ENCODE data around the gene TCEA2. TPM values are rescaled to one million over a fixed set of nuclear protein-coding genes. Genes with fewer than 3 reads are reported as not detected.
A peak's percentile ranks its signal among the peaks of the same experiment; 100 is the strongest.

Gene TCEA2
- total and polyA plus RNA-seq, 2 of the 13 experiments (the other 11 are each of a cell fraction or from before 2014, with no cell fraction given), result 28.1 to 33.7 TPM

DNA sequence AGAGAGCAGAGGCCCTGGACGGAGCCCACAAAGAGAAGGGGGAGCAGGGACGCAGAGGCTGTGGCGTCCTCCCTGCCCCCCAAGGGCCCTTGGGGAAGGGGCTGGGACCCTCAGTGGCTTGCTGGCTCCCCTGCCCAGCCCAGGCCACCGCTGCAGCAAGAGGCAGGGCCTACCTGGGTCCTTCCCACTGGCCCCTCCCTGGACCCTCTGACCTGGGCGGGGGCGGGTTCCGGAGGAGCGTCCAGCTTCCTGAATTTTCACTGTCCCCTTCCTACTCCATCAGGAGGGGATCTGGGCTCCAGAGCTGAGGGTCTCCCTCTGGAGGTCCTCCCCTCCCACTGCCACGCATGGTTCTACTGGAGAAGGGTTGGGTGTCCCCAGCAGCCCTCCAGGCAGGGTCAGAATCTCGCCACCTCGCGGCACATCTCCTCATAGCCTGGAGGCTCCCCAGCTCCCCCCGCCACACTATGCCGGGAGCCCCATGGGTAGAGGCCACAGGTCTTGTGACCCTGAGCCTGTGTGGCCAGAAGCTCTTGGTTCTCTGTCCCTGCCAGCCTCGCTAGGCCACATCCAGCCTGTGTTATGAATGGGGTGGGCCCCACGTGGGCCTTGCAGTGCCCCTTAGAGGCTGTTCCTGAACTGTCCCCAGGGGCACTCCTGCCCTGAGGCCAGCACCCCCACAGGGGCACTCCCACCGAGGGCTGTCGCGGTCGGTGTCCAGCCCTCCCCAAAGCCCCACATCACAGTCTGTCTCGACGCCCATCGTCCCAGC lies 12.6 kb upstream of the TCEA2 start (continued):
- TF ChIP-seq RXRB (CRISPR knock-in tag; IDR thresholded peaks at IDR 0.05; ENCODE audit: borderline replicate concordance) (peak; percentile 50; the same call in 1 of the 2 replicates), THAP11 (CRISPR knock-in tag; IDR thresholded peaks at IDR 0.05) (peak; percentile 82; the same call in 1 of the 2 replicates), HNRNPK (IDR thresholded peaks at IDR 0.05; ENCODE audit: low read depth, low read length, poor library complexity, severe bottlenecking) (no peak), ZFP1 (CRISPR knock-in tag; IDR thresholded peaks at IDR 0.05) (no peak), YY1 (IDR thresholded peaks at IDR 0.05; ENCODE audit: insufficient read depth, insufficient replicate concordance, low read depth, low read length) (no peak), NR2C2 (CRISPR knock-in tag; IDR thresholded peaks at IDR 0.05; ENCODE audit: borderline replicate concordance) (peak; percentile 79), JARID2 (CRISPR knock-in tag; IDR thresholded peaks at IDR 0.05; ENCODE audit: insufficient replicate concordance) (no peak), BCL6 (CRISPR knock-in tag; IDR thresholded peaks at IDR 0.05) (no peak), ARHGAP35 (CRISPR knock-in tag; IDR thresholded peaks at IDR 0.05; ENCODE audit: borderline replicate concordance) (peak; percentile 79; the same call in 1 of the 2 replicates), BRD4 (CRISPR knock-in tag; IDR thresholded peaks at IDR 0.05) (peak; percentile 84), ZNF570 (CRISPR knock-in tag; IDR thresholded peaks at IDR 0.05; ENCODE audit: borderline replicate concordance) (no peak), ZSCAN20 (CRISPR knock-in tag; IDR thresholded peaks at IDR 0.05; ENCODE audit: borderline replicate concordance) (peak; percentile 88), RAD21 (CRISPR knock-in tag; IDR thresholded peaks at IDR 0.05) (no peak; the same call in none of the 2 replicates)
- TF ChIP-seq, protein P1, sequence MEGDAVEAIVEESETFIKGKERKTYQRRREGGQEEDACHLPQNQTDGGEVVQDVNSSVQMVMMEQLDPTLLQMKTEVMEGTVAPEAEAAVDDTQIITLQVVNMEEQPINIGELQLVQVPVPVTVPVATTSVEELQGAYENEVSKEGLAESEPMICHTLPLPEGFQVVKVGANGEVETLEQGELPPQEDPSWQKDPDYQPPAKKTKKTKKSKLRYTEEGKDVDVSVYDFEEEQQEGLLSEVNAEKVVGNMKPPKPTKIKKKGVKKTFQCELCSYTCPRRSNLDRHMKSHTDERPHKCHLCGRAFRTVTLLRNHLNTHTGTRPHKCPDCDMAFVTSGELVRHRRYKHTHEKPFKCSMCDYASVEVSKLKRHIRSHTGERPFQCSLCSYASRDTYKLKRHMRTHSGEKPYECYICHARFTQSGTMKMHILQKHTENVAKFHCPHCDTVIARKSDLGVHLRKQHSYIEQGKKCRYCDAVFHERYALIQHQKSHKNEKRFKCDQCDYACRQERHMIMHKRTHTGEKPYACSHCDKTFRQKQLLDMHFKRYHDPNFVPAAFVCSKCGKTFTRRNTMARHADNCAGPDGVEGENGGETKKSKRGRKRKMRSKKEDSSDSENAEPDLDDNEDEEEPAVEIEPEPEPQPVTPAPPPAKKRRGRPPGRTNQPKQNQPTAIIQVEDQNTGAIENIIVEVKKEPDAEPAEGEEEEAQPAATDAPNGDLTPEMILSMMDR (CRISPR knock-in tag; IDR thresholded peaks at IDR 0.05), result peak; percentile 83
- TF ChIP-seq, protein P2, sequence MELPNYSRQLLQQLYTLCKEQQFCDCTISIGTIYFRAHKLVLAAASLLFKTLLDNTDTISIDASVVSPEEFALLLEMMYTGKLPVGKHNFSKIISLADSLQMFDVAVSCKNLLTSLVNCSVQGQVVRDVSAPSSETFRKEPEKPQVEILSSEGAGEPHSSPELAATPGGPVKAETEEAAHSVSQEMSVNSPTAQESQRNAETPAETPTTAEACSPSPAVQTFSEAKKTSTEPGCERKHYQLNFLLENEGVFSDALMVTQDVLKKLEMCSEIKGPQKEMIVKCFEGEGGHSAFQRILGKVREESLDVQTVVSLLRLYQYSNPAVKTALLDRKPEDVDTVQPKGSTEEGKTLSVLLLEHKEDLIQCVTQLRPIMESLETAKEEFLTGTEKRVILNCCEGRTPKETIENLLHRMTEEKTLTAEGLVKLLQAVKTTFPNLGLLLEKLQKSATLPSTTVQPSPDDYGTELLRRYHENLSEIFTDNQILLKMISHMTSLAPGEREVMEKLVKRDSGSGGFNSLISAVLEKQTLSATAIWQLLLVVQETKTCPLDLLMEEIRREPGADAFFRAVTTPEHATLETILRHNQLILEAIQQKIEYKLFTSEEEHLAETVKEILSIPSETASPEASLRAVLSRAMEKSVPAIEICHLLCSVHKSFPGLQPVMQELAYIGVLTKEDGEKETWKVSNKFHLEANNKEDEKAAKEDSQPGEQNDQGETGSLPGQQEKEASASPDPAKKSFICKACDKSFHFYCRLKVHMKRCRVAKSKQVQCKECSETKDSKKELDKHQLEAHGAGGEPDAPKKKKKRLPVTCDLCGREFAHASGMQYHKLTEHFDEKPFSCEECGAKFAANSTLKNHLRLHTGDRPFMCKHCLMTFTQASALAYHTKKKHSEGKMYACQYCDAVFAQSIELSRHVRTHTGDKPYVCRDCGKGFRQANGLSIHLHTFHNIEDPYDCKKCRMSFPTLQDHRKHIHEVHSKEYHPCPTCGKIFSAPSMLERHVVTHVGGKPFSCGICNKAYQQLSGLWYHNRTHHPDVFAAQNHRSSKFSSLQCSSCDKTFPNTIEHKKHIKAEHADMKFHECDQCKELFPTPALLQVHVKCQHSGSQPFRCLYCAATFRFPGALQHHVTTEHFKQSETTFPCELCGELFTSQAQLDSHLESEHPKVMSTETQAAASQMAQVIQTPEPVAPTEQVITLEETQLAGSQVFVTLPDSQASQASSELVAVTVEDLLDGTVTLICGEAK (IDR thresholded peaks at IDR 0.05), result no peak
- TF ChIP-seq, protein P2 (CRISPR knock-in tag; IDR thresholded peaks at IDR 0.05), result no peak
- TF ChIP-seq, protein P3, sequence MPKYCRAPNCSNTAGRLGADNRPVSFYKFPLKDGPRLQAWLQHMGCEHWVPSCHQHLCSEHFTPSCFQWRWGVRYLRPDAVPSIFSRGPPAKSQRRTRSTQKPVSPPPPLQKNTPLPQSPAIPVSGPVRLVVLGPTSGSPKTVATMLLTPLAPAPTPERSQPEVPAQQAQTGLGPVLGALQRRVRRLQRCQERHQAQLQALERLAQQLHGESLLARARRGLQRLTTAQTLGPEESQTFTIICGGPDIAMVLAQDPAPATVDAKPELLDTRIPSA (CRISPR knock-in tag; IDR thresholded peaks at IDR 0.05; ENCODE audit: borderline replicate concordance), result no peak; the same call in 1 of the 2 replicates
